Thymus (tissue), 11 donors: Measurements from ENCODE around the gene NTHL1. TPM values are rescaled to one million over a fixed set of nuclear protein-coding genes. Genes with fewer than 3 reads are reported as not detected.

ENCODE experiments used
- DNase-seq, 9 donors: peaks; one replicate each; pipeline ENCODE4 v3.0.0-alpha.2; 2013; ENCODE audit warnings: low spot score in 9 of 9, low read depth in 6 of 9, missing footprints in 1 of 9
- H3K27ac ChIP-seq, 2 donors: one replicate each; pipeline ENCODE4 v1.5.1; 2013; ENCODE audit warnings: control low read depth in 1 of 2, low read depth in 1 of 2, low read length in 1 of 2, mild to moderate bottlenecking in 1 of 2, moderate library complexity in 1 of 2
- H3K27me3 ChIP-seq, 2 donors: one replicate each; pipeline ENCODE4 v1.5.1; 2013; ENCODE audit warnings: low read length in 1 of 2; ENCODE audit not compliant: control insufficient read depth in 2 of 2, insufficient read depth in 1 of 2
- H3K36me3 ChIP-seq, 2 donors: one replicate each; pipeline ENCODE4 v1.5.1; 2013; ENCODE audit warnings: low read length in 1 of 2, mild to moderate bottlenecking in 1 of 2, moderate library complexity in 1 of 2; ENCODE audit not compliant: control insufficient read depth in 2 of 2, insufficient read depth in 2 of 2
- H3K4me1 ChIP-seq, 2 donors: one replicate each; pipeline ENCODE4 v1.5.1; 2013; ENCODE audit warnings: low read length in 2 of 2; ENCODE audit not compliant: control insufficient read depth in 2 of 2, insufficient read depth in 2 of 2
- H3K4me3 ChIP-seq, 2 donors: one replicate each; pipeline ENCODE4 v1.5.1; 2013; ENCODE audit warnings: low read length in 2 of 2, control low read depth in 1 of 2, mild to moderate bottlenecking in 1 of 2
- H3K9me3 ChIP-seq, 2 donors: one replicate each; pipeline ENCODE4 v1.5.1; 2013; ENCODE audit warnings: low read length in 1 of 2, mild to moderate bottlenecking in 1 of 2; ENCODE audit not compliant: control insufficient read depth in 2 of 2, insufficient read depth in 1 of 2
- WGBS: extraction: QIAGEN DNeasy Blood & Tissue Kit; methylation state at CpG from one replicate; pipeline ENCODE4 v1.1.7; 2013; 5-methylcytosine and 5-hydroxymethylcytosine counted together
- polyA plus RNA-seq: library from polyadenylated mRNA; stranded (reverse); fragments of 200-250 nt; gene quantifications from one replicate; pipeline ENCODE4 v1.2.3, GENCODE V29; 2013
- total RNA-seq: library from RNA; stranded (reverse); fragments of 120-200 nt; gene quantifications from one replicate; pipeline ENCODE4 v1.2.4, GENCODE V29; 2013
- donor health status: healthy.

NTHL1 gene
- total and polyA plus RNA-seq, 2 donors: 32.7 TPM

GRCh38 chr16:2060346-2060745 lies 12.7 kb upstream of the NTHL1 start:
- H3K4me3 ChIP-seq: no peak overlapping the region
- H3K9me3 ChIP-seq: no peaks in the 10 kb centered on the region
- 96% methylated on average over 17 of the region's 17 CpGs for WGBS
- no peak for DNase-seq
- H3K27me3 ChIP-seq: no peaks in the 10 kb centered on the region
- no peak overlapping the region for H3K27ac ChIP-seq
- H3K4me1 ChIP-seq: no peaks in the 10 kb centered on the region
- H3K36me3 ChIP-seq: peaks cover 44 to 77% of the 10 kb centered on the region in 2 donors

GRCh38 chr16:2058872-2059271 lies 11.2 kb upstream of the NTHL1 start:
- H3K36me3 ChIP-seq: peaks cover 47 to 84% of the 10 kb centered on the region in 2 donors
- no peak for DNase-seq
- H3K9me3 ChIP-seq: no peaks in the 10 kb centered on the region
- no peak overlapping the region for H3K4me3 ChIP-seq
- no peaks in the 10 kb centered on the region for H3K4me1 ChIP-seq
- H3K27ac ChIP-seq: no peak overlapping the region
- 96% methylated on average over 10 of the region's 10 CpGs for WGBS
- no peaks in the 10 kb centered on the region for H3K27me3 ChIP-seq

GRCh38 chr16:2058420-2058819 lies 10.8 kb upstream of the NTHL1 start:
- no peak overlapping the region for H3K27ac ChIP-seq
- H3K9me3 ChIP-seq: no peaks in the 10 kb centered on the region
- no peak for DNase-seq
- no peaks in the 10 kb centered on the region for H3K4me1 ChIP-seq
- WGBS: 98% methylated on average over 13 of the region's 13 CpGs
- H3K36me3 ChIP-seq: peaks cover 46 to 84% of the 10 kb centered on the region in 2 donors
- no peaks in the 10 kb centered on the region for H3K27me3 ChIP-seq
- no peak overlapping the region for H3K4me3 ChIP-seq

GRCh38 chr16:2057438-2057837 lies 9.8 kb upstream of the NTHL1 start:
- Histone ChIP-seq H3K4me1 (no peaks in the 10 kb centered on the region), H3K36me3 (peaks cover 48 to 84% of the 10 kb centered on the region in 2 donors), H3K9me3 (no peaks in the 10 kb centered on the region), H3K27ac (no peak overlapping the region), H3K4me3 (no peak overlapping the region), H3K27me3 (no peaks in the 10 kb centered on the region)
- no peak for DNase-seq
- WGBS: 97% methylated on average over 10 of the region's 10 CpGs

GRCh38 chr16:2056681-2057407 lies 9.2 kb upstream of the NTHL1 start:
- Histone ChIP-seq H3K9me3 (no peaks in the 10 kb centered on the region), H3K36me3 (peaks cover 49 to 84% of the 10 kb centered on the region in 2 donors), H3K4me3 (no peak overlapping the region), H3K27me3 (no peaks in the 10 kb centered on the region), H3K4me1 (no peaks in the 10 kb centered on the region), H3K27ac (no peak overlapping the region)
- DNase-seq: no peak
- 98% methylated on average over 19 of the region's 19 CpGs for WGBS

- WGBS: 95% methylated on average over 15 of the region's 15 CpGs
- Histone ChIP-seq H3K4me1 (no peaks in the 10 kb centered on the region), H3K4me3 (no peak overlapping the region), H3K36me3 (peaks cover 55 to 81% of the 10 kb centered on the region in 2 donors), H3K9me3 (no peaks in the 10 kb centered on the region), H3K27me3 (no peaks in the 10 kb centered on the region), H3K27ac (no peak overlapping the region)
- DNase-seq: no peak
Observed at GRCh38 chr16:2056077-2056476, 8.4 kb upstream of the NTHL1 start.

GRCh38 chr16:2054543-2055245 lies 7.1 kb upstream of the NTHL1 start:
- H3K27me3 ChIP-seq: no peaks in the 10 kb centered on the region
- DNase-seq: no peak
- H3K4me1 ChIP-seq: no peaks in the 10 kb centered on the region
- H3K4me3 ChIP-seq: no peak overlapping the region
- H3K9me3 ChIP-seq: no peaks in the 10 kb centered on the region
- no peak overlapping the region for H3K27ac ChIP-seq
- H3K36me3 ChIP-seq: peaks cover 51 to 74% of the 10 kb centered on the region in 2 donors
- WGBS: 96% methylated on average over 29 of the region's 29 CpGs

- H3K27ac ChIP-seq: no peak overlapping the region
- 99% methylated on average over 17 of the region's 17 CpGs for WGBS
- H3K36me3 ChIP-seq: peaks cover 52 to 74% of the 10 kb centered on the region in 2 donors
- H3K9me3 ChIP-seq: no peaks in the 10 kb centered on the region
- H3K4me3 ChIP-seq: no peak overlapping the region
- H3K27me3 ChIP-seq: no peaks in the 10 kb centered on the region
- DNase-seq: no peak
- H3K4me1 ChIP-seq: peaks cover 0 to 1% of the 10 kb centered on the region in 2 donors
Observed at GRCh38 chr16:2053897-2054296, 6.3 kb upstream of the NTHL1 start.

- Histone ChIP-seq H3K36me3 (peaks cover 48 to 67% of the 10 kb centered on the region in 2 donors), H3K4me1 (peaks cover 6 to 8% of the 10 kb centered on the region in 2 donors), H3K4me3 (no peak overlapping the region), H3K9me3 (no peaks in the 10 kb centered on the region), H3K27ac (no peak overlapping the region), H3K27me3 (no peaks in the 10 kb centered on the region)
- no peak for DNase-seq
- 99% methylated on average over 21 of the region's 21 CpGs for WGBS
Observed at GRCh38 chr16:2053211-2053610, 5.6 kb upstream of the NTHL1 start.
